CD4-positive, alpha-beta T cell treated with Interleukin-4 for 1 hour (primary cell): ENCODE measurements around the gene ADGRF1.
"Not testable (repeated sequence)": the region's sequence is repeated elsewhere in the genome, so short reads cannot be mapped to it uniquely, and the experiment has no call there.

Experiments used
- DNase-seq, 2 donors: peaks; one replicate each; pipeline ENCODE4 v3.0.0-alpha.2; 2020 to 2022

ADGRF1 gene

GRCh38 chr6:47061309-47062300, 19.5 kb upstream of the ADGRF1 start:
- no peak for DNase-seq

GRCh38 chr6:47059216-47059885, 17.2 kb upstream of the ADGRF1 start:
- DNase-seq, result no peak

- DNase-seq, result no peak
These were observed 15.9 kb upstream of the ADGRF1 start for GRCh38 chr6:47057830-47058540.

GRCh38 chr6:47056832-47057231, 14.7 kb upstream of the ADGRF1 start:
- DNase-seq, result no peak

GRCh38 chr6:47054302-47054701, 12.2 kb upstream of the ADGRF1 start:
- not testable (repeated sequence) for DNase-seq

- DNase-seq, result no peak
These were observed 6.5 kb upstream of the ADGRF1 start for GRCh38 chr6:47048638-47049037.

- peak; percentile 22 to 31 for DNase-seq
These were observed 5.6 kb upstream of the ADGRF1 start for GRCh38 chr6:47047479-47048407.

GRCh38 chr6:47047097-47047478, 5.0 kb upstream of the ADGRF1 start:
- DNase-seq, result no peak

- DNase-seq, result no peak
These were observed 2.3 kb upstream of the ADGRF1 start for GRCh38 chr6:47044397-47044796.

- no peak for DNase-seq
These were observed 1.2 kb upstream of the ADGRF1 start for GRCh38 chr6:47043286-47043685.

GRCh38 chr6:47041741-47042140, 391 bp downstream of the ADGRF1 start:
- DNase-seq, result no peak

- no peak for DNase-seq
These were observed 7.2 kb downstream of the ADGRF1 start for GRCh38 chr6:47034926-47035325.

- DNase-seq, result no peak
These were observed 7.7 kb downstream of the ADGRF1 start for GRCh38 chr6:47034421-47034820.

- no peak for DNase-seq
These were observed 9.0 kb downstream of the ADGRF1 start for GRCh38 chr6:47032974-47033765.

GRCh38 chr6:47031656-47032055, 10.5 kb downstream of the ADGRF1 start:
- DNase-seq, result no peak

GRCh38 chr6:47029865-47030561, 12.1 kb downstream of the ADGRF1 start:
- DNase-seq, result no peak

- no peak for DNase-seq
These were observed 13.2 kb downstream of the ADGRF1 start for GRCh38 chr6:47028835-47029360.

GRCh38 chr6:47027315-47027714, 14.8 kb downstream of the ADGRF1 start:
- no peak for DNase-seq

- DNase-seq, result no peak
These were observed 15.5 kb downstream of the ADGRF1 start for GRCh38 chr6:47026679-47027078.

- DNase-seq, result no peak
These were observed 18.6 kb downstream of the ADGRF1 start for GRCh38 chr6:47023573-47023972.

- DNase-seq, result no peak
These were observed 19.9 kb downstream of the ADGRF1 start for GRCh38 chr6:47022191-47022590.
